ENCODE measurements around the gene COL4A1.

DNA sequence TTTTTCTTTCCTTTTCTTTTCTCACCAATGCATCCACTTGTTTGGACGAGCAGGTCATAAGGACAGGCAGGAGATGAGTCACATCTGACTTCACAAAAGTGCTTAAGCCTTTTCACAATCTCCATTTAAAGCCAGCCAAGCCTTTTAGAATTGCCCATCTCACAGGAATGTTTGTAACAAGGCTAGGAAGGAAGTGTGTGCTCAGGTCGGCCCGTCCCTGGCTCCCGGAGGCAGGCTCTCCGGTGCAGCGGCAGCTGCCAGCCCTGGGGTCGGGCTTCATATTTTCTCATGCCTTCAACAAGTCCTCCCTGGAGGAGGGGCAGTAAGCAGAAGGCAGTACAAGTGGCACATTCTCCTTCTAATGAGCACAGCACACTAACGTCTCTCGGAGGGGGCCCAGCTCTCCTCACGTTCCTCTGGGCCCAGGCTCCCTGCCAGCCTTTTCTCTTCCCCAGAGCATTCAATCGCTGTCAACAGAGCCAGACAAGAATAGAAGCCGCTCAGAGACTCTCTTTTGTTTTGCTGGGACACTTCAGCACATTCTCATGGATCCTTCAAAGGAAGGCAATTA, 180.5 kb downstream of the COL4A1 start:
- no peak for TF ChIP-seq MXI1 (IDR thresholded peaks at IDR 0.05; ENCODE audit: low read depth, low read length)
- TF ChIP-seq, protein P1, sequence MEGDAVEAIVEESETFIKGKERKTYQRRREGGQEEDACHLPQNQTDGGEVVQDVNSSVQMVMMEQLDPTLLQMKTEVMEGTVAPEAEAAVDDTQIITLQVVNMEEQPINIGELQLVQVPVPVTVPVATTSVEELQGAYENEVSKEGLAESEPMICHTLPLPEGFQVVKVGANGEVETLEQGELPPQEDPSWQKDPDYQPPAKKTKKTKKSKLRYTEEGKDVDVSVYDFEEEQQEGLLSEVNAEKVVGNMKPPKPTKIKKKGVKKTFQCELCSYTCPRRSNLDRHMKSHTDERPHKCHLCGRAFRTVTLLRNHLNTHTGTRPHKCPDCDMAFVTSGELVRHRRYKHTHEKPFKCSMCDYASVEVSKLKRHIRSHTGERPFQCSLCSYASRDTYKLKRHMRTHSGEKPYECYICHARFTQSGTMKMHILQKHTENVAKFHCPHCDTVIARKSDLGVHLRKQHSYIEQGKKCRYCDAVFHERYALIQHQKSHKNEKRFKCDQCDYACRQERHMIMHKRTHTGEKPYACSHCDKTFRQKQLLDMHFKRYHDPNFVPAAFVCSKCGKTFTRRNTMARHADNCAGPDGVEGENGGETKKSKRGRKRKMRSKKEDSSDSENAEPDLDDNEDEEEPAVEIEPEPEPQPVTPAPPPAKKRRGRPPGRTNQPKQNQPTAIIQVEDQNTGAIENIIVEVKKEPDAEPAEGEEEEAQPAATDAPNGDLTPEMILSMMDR (IDR thresholded peaks at IDR 0.05): no peak
- no peak for TF ChIP-seq EZH2phosphoT487 (IDR thresholded peaks at IDR 0.05; ENCODE audit: borderline replicate concordance, low read depth)
- TF ChIP-seq, protein P2, sequence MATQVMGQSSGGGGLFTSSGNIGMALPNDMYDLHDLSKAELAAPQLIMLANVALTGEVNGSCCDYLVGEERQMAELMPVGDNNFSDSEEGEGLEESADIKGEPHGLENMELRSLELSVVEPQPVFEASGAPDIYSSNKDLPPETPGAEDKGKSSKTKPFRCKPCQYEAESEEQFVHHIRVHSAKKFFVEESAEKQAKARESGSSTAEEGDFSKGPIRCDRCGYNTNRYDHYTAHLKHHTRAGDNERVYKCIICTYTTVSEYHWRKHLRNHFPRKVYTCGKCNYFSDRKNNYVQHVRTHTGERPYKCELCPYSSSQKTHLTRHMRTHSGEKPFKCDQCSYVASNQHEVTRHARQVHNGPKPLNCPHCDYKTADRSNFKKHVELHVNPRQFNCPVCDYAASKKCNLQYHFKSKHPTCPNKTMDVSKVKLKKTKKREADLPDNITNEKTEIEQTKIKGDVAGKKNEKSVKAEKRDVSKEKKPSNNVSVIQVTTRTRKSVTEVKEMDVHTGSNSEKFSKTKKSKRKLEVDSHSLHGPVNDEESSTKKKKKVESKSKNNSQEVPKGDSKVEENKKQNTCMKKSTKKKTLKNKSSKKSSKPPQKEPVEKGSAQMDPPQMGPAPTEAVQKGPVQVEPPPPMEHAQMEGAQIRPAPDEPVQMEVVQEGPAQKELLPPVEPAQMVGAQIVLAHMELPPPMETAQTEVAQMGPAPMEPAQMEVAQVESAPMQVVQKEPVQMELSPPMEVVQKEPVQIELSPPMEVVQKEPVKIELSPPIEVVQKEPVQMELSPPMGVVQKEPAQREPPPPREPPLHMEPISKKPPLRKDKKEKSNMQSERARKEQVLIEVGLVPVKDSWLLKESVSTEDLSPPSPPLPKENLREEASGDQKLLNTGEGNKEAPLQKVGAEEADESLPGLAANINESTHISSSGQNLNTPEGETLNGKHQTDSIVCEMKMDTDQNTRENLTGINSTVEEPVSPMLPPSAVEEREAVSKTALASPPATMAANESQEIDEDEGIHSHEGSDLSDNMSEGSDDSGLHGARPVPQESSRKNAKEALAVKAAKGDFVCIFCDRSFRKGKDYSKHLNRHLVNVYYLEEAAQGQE (IDR thresholded peaks at IDR 0.05; ENCODE audit: low read depth, low read length): no peak
- peak; percentile 49; the same call in 1 of the 2 replicates for TF ChIP-seq POLR2AphosphoS5 (IDR thresholded peaks at IDR 0.05; ENCODE audit: low read depth, low read length)
- peak; percentile 69; the same call in 1 of the 2 replicates for TF ChIP-seq MAX (IDR thresholded peaks at IDR 0.05; ENCODE audit: low read depth)
- peak in 1 of 2 experiments; percentile 60; a peak in 1 of 4 replicates for TF ChIP-seq EP300 (IDR thresholded peaks at IDR 0.05; ENCODE audit: borderline replicate concordance in 1 of 2, low read depth in 1 of 2, low read length in 1 of 2)
- peak; percentile 73; the same call in 1 of the 2 replicates for TF ChIP-seq RXRA (IDR thresholded peaks at IDR 0.05; ENCODE audit: borderline replicate concordance, low read depth)
- TF ChIP-seq, protein P3, sequence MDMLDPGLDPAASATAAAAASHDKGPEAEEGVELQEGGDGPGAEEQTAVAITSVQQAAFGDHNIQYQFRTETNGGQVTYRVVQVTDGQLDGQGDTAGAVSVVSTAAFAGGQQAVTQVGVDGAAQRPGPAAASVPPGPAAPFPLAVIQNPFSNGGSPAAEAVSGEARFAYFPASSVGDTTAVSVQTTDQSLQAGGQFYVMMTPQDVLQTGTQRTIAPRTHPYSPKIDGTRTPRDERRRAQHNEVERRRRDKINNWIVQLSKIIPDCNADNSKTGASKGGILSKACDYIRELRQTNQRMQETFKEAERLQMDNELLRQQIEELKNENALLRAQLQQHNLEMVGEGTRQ (IDR thresholded peaks at IDR 0.05; ENCODE audit: borderline replicate concordance, low read depth, low read length): no peak
- TF ChIP-seq MEF2A (IDR thresholded peaks at IDR 0.05; ENCODE audit: borderline replicate concordance, low read depth): no peak; the same call in 1 of the 2 replicates
